Mesodermal cell (in vitro differentiated cells): ENCODE results near the gene NOTCH1.

Experiments
- H3K27ac ChIP-seq: 2 replicates; pipeline ENCODE4 v1.7.0; 2013; ENCODE audit warnings: mild to moderate bottlenecking, low read depth, low read length, moderate library complexity; ENCODE audit not compliant: severe bottlenecking
- H3K36me3 ChIP-seq: 2 replicates; pipeline ENCODE4 v1.7.1; 2013; ENCODE audit warnings: mild to moderate bottlenecking, low read length, moderate library complexity; ENCODE audit not compliant: control insufficient read depth, insufficient read depth
- H3K4me1 ChIP-seq: one replicate; pipeline ENCODE4 v1.7.1; 2013; ENCODE audit warnings: mild to moderate bottlenecking, low read length; ENCODE audit not compliant: insufficient read depth, control insufficient read depth, poor library complexity, severe bottlenecking
- H3K4me3 ChIP-seq: 2 replicates; pipeline ENCODE4 v1.7.0; 2013; ENCODE audit warnings: low read length, control low read depth, mild to moderate bottlenecking; ENCODE audit not compliant: insufficient read depth, poor library complexity, severe bottlenecking; ENCODE audit errors: extremely low read depth
- H3K9me3 ChIP-seq: 2 replicates; pipeline ENCODE4 v1.7.1; 2013; ENCODE audit warnings: mild to moderate bottlenecking, low read length, moderate library complexity; ENCODE audit not compliant: control insufficient read depth
- WGBS, 2 experiments: methylation state at CpG; one replicate each; pipeline ENCODE4 v1.1.5; 2013; ENCODE audit warnings: missing lambda C conversion rate in 2 of 2; ENCODE audit not compliant: insufficient coverage in 2 of 2; 5-methylcytosine and 5-hydroxymethylcytosine counted together

The NOTCH1 gene

GRCh38 chr9:136485049-136486045 lies 60.5 kb downstream of the NOTCH1 start:
- Histone ChIP-seq H3K4me1 (no peaks in the 10 kb centered on the region), H3K36me3 (peaks cover 5% of the 10 kb centered on the region), H3K9me3 (no peaks in the 10 kb centered on the region), H3K27ac (no peak overlapping the region), H3K4me3 (no peak overlapping the region)
- 56 to 62% methylated on average over 11 to 15 of the region's 21 CpGs for WGBS, 2 experiments

GRCh38 chr9:136484153-136485048 lies 61.4 kb downstream of the NOTCH1 start:
- 62 to 66% methylated on average over 49 to 55 of the region's 59 CpGs for WGBS, 2 experiments
- H3K4me3 ChIP-seq = peak overlapping the region; percentile 58
- H3K27ac ChIP-seq = peak overlapping the region; percentile 100

GRCh38 chr9:136483589-136484152 lies 62.2 kb downstream of the NOTCH1 start:
- 1 to 2% methylated on average over 52 of the region's 63 CpGs for WGBS, 2 experiments
- H3K4me1 ChIP-seq = peaks cover 5% of the 10 kb centered on the region
- H3K4me3 ChIP-seq = peak overlapping the region; percentile 58
- peak overlapping the region; percentile 100 for H3K27ac ChIP-seq
- no peaks in the 10 kb centered on the region for H3K9me3 ChIP-seq
- H3K36me3 ChIP-seq = peaks cover 22% of the 10 kb centered on the region

More at GRCh38 chr9:136484153-136485048, 61.4 kb downstream of the NOTCH1 start:
- no peaks in the 10 kb centered on the region for H3K9me3 ChIP-seq
- peaks cover 5% of the 10 kb centered on the region for H3K4me1 ChIP-seq
- H3K36me3 ChIP-seq = peaks cover 14% of the 10 kb centered on the region

- 0% methylated on average over 43 to 49 of the region's 109 CpGs for WGBS, 2 experiments
- Histone ChIP-seq H3K4me3 (peak within 1 kb of the TSS; percentile 91), H3K36me3 (peaks cover 28% of the 10 kb centered on the region), H3K9me3 (no peaks in the 10 kb centered on the region), H3K27ac (peak within 1 kb of the TSS; percentile 100), H3K4me1 (peaks cover 5% of the 10 kb centered on the region)
These were observed 62.9 kb downstream of the NOTCH1 start, which contains the start of gene SEC16A for GRCh38 chr9:136482793-136483588. Gene SEC16A, minus strand, starts transcription at chr9:136483040. Its CDS starts 5,425 bp downstream, at chr9:136477615.

GRCh38 chr9:136482046-136482792 lies 63.6 kb downstream of the NOTCH1 start:
- H3K36me3 ChIP-seq = peaks cover 36% of the 10 kb centered on the region
- peak overlapping the region; percentile 91 for H3K4me3 ChIP-seq
- peaks cover 5% of the 10 kb centered on the region for H3K4me1 ChIP-seq
- no peaks in the 10 kb centered on the region for H3K9me3 ChIP-seq
- WGBS, 2 experiments = 0 to 3% methylated on average over 20 to 32 of the region's 39 CpGs
- H3K27ac ChIP-seq = peak overlapping the region; percentile 99

GRCh38 chr9:136481558-136481957 lies 64.3 kb downstream of the NOTCH1 start:
- Histone ChIP-seq H3K36me3 (peaks cover 42% of the 10 kb centered on the region), H3K27ac (no peak overlapping the region), H3K4me1 (peaks cover 5% of the 10 kb centered on the region), H3K4me3 (peak overlapping the region; percentile 91), H3K9me3 (no peaks in the 10 kb centered on the region)
- WGBS, 2 experiments = 80% methylated on average over 1 of the region's 5 CpGs; no CpG with 5 or more reads in 1 of the 2 experiments

GRCh38 chr9:136476369-136477150 lies 69.3 kb downstream of the NOTCH1 start:
- peaks cover 5% of the 10 kb centered on the region for H3K4me1 ChIP-seq
- H3K36me3 ChIP-seq = peaks cover 92% of the 10 kb centered on the region
- no peak overlapping the region for H3K27ac ChIP-seq
- 96 to 98% methylated on average over 20 to 23 of the region's 25 CpGs for WGBS, 2 experiments
- no peak overlapping the region for H3K4me3 ChIP-seq
- H3K9me3 ChIP-seq = no peaks in the 10 kb centered on the region

GRCh38 chr9:136474974-136475865 lies 70.6 kb downstream of the NOTCH1 start:
- peaks cover 99% of the 10 kb centered on the region for H3K36me3 ChIP-seq
- H3K27ac ChIP-seq = no peak overlapping the region
- H3K4me3 ChIP-seq = no peak overlapping the region
- WGBS, 2 experiments = 96 to 97% methylated on average over 27 to 30 of the region's 34 CpGs
- peaks cover 5% of the 10 kb centered on the region for H3K4me1 ChIP-seq
- H3K9me3 ChIP-seq = no peaks in the 10 kb centered on the region
